Ascending aorta (tissue), 2 donors: ENCODE data around the gene CDK14. TPM values are rescaled to one million over a fixed set of nuclear protein-coding genes. Genes with fewer than 3 reads are reported as not detected.

Source experiments
- DNase-seq, 2 donors: peaks; one replicate each; pipeline ENCODE4 v3.0.0-alpha.2; 2019; ENCODE audit warnings: low spot score in 2 of 2
- H3K27ac ChIP-seq, 2 donors: fragments of 200-600 bp; sonication (generic); one replicate each; pipeline ENCODE4 v1.5.1; 2016 to 2017; ENCODE audit warnings: mild to moderate bottlenecking in 1 of 2
- H3K27me3 ChIP-seq: fragments of 200-600 bp; sonication (generic); one replicate; pipeline ENCODE4 v1.5.1; 2017
- H3K36me3 ChIP-seq, 2 donors: fragments of 200-600 bp; sonication (generic); one replicate each; pipeline ENCODE4 v1.5.1; 2016
- H3K4me1 ChIP-seq, 2 donors: fragments of 200-600 bp; sonication (generic); one replicate each; pipeline ENCODE4 v1.5.1; 2016 to 2017; ENCODE audit warnings: mild to moderate bottlenecking in 1 of 2
- H3K4me3 ChIP-seq, 2 donors: fragments of 200-600 bp; sonication (generic); one replicate each; pipeline ENCODE4 v1.5.1; 2016 to 2017; ENCODE audit warnings: mild to moderate bottlenecking in 1 of 2
- H3K9me3 ChIP-seq, 2 donors: fragments of 200-600 bp; sonication (generic); one replicate each; pipeline ENCODE4 v1.5.1; 2016
- intact Hi-C: fragments of 100-400 bp; cut with DNase I; formaldehyde crosslinking; loops from one replicate; pipeline ENCODE4 v1.15.1; 2023
- total RNA-seq: library from RNA; depleted of rRNA; stranded (reverse); fragments of >200 nt; gene quantifications from one replicate; pipeline ENCODE4 v1.1.0, GENCODE V29; 2016
- TF ChIP-seq, protein P1 (sequence below), 3 experiments: fragments of 200-600 bp in 2 of 3; fragments of 450-650 bp in 1 of 3; sonication (generic) in 2 of 3; IDR thresholded peaks; one replicate each; pipeline ENCODE4 v1.5.1; 2016 to 2019; ENCODE audit warnings: antibody characterized with exemption in 3 of 3, mild to moderate bottlenecking in 1 of 3, moderate library complexity in 1 of 3

The CDK14 gene
- total RNA-seq, 1 donor from 2014 or later, result 5.1 TPM

- no peaks in the 10 kb centered on the region for H3K36me3 ChIP-seq
- intact Hi-C loops, result no loop called here
- H3K4me1 ChIP-seq, result no peaks in the 10 kb centered on the region
- H3K27ac ChIP-seq, result no peak overlapping the region
- DNase-seq, result no peak
- H3K27me3 ChIP-seq, result no peaks in the 10 kb centered on the region
- TF ChIP-seq, protein P1, sequence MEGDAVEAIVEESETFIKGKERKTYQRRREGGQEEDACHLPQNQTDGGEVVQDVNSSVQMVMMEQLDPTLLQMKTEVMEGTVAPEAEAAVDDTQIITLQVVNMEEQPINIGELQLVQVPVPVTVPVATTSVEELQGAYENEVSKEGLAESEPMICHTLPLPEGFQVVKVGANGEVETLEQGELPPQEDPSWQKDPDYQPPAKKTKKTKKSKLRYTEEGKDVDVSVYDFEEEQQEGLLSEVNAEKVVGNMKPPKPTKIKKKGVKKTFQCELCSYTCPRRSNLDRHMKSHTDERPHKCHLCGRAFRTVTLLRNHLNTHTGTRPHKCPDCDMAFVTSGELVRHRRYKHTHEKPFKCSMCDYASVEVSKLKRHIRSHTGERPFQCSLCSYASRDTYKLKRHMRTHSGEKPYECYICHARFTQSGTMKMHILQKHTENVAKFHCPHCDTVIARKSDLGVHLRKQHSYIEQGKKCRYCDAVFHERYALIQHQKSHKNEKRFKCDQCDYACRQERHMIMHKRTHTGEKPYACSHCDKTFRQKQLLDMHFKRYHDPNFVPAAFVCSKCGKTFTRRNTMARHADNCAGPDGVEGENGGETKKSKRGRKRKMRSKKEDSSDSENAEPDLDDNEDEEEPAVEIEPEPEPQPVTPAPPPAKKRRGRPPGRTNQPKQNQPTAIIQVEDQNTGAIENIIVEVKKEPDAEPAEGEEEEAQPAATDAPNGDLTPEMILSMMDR (IDR thresholded peaks at IDR 0.05), result no peak
- no peak overlapping the region for H3K4me3 ChIP-seq
- no peaks in the 10 kb centered on the region for H3K9me3 ChIP-seq
These were observed 467.9 kb downstream of the CDK14 start for GRCh38 chr7:91064052-91064451.

- Histone ChIP-seq H3K36me3 (no peaks in the 10 kb centered on the region), H3K9me3 (no peaks in the 10 kb centered on the region), H3K4me1 (no peaks in the 10 kb centered on the region), H3K27ac (no peak overlapping the region), H3K27me3 (no peaks in the 10 kb centered on the region), H3K4me3 (no peak overlapping the region)
- TF ChIP-seq, protein P1 (IDR thresholded peaks at IDR 0.05), result no peak
- no peak for DNase-seq
- intact Hi-C loops, result no loop called here
These were observed 468.8 kb downstream of the CDK14 start for GRCh38 chr7:91064938-91065337.

DNA sequence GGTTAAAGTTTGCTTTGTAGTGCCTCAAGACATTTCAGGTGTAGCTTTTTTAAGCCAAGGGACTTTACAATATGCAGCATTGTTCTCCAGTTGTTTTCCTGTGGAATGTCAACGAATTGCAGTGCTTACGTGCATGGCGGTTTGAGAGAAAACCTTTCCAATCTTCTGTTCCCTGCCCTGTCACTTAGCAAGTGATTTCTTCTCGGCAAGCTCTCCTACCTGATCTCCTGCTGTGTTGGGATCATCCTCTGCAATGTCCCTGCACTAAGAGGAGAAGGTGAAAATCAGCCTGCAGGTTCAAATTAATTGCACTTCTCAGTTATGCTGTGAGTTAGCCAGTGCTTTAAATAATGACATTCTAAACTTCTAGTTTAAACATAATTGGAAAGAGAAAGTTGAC is 470.5 kb downstream of the CDK14 start:
- intact Hi-C loops, result no loop called here
- DNase-seq, result no peak
- H3K27ac ChIP-seq, result no peak overlapping the region
- H3K27me3 ChIP-seq, result no peaks in the 10 kb centered on the region
- H3K4me1 ChIP-seq, result no peaks in the 10 kb centered on the region
- TF ChIP-seq, protein P1 (IDR thresholded peaks at IDR 0.05), result no peak
- no peaks in the 10 kb centered on the region for H3K9me3 ChIP-seq
- H3K36me3 ChIP-seq, result no peaks in the 10 kb centered on the region
- no peak overlapping the region for H3K4me3 ChIP-seq

GRCh38 chr7:91067242-91067641 is 471.1 kb downstream of the CDK14 start:
- Histone ChIP-seq H3K9me3 (no peaks in the 10 kb centered on the region), H3K4me1 (no peaks in the 10 kb centered on the region), H3K27me3 (no peaks in the 10 kb centered on the region), H3K4me3 (no peak overlapping the region), H3K27ac (no peak overlapping the region), H3K36me3 (no peaks in the 10 kb centered on the region)
- DNase-seq, result no peak
- intact Hi-C loops, result no loop called here
- TF ChIP-seq, protein P1 (IDR thresholded peaks at IDR 0.05), result no peak

DNA sequence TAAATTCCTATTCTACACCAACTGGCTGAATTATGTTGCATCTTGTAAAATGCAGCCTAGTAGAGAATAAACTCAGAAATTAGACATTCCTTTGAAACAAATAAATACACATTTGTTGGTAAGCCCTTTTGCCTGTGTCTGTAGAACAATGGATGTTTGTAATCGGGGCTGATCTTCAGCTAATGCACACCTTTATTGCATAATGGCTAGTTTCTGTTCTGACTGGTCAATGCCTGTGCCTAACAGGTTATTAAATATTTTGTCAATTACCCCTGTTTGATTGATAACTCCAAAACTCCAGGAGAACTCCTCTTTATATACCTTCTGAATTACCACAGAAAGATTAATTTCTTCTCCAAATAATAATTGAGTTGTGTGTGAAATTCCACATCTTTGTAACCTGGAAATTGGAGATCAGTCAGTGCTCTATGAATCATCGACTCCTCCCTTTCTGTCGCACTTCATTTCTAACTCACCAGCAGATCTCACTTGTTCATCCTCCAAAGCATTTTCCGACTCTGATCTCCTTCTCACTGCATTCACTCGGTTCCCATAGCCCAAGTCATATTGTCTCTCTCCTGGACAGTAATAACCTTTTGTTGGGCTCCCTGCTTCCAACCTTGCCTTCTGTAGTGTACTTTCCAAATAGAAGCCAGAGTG is 472.1 kb downstream of the CDK14 start:
- TF ChIP-seq, protein P1 (IDR thresholded peaks at IDR 0.05), result no peak
- Histone ChIP-seq H3K4me3 (no peak overlapping the region), H3K27me3 (no peaks in the 10 kb centered on the region), H3K4me1 (no peaks in the 10 kb centered on the region), H3K36me3 (no peaks in the 10 kb centered on the region), H3K27ac (no peak overlapping the region), H3K9me3 (no peaks in the 10 kb centered on the region)
- DNase-seq, result no peak
- intact Hi-C loops, result no loop called here

- Histone ChIP-seq H3K27ac (no peak overlapping the region), H3K36me3 (no peaks in the 10 kb centered on the region), H3K4me1 (no peaks in the 10 kb centered on the region), H3K4me3 (no peak overlapping the region), H3K27me3 (no peaks in the 10 kb centered on the region), H3K9me3 (no peaks in the 10 kb centered on the region)
- TF ChIP-seq, protein P1 (IDR thresholded peaks at IDR 0.05), result no peak
- intact Hi-C loops, result no loop called here
- DNase-seq, result no peak
These were observed 473.0 kb downstream of the CDK14 start for GRCh38 chr7:91069146-91069545.
